GM19397 (cell line): ENCODE data around the gene AP3B1.

ENCODE experiments used
- ATAC-seq: cut with Tn5 transposase; IDR thresholded peaks from one replicate; pipeline ENCODE4 v1.9.1; 2021; ENCODE audit warnings: mild to moderate bottlenecking, moderate library complexity; ENCODE audit not compliant: unreplicated experiment

The AP3B1 gene

GRCh38 chr5:78006449-78006848, 288.0 kb downstream of the AP3B1 start:
- ATAC-seq: no peak

GRCh38 chr5:78005021-78005785, 289.3 kb downstream of the AP3B1 start:
- no peak for ATAC-seq

DNA sequence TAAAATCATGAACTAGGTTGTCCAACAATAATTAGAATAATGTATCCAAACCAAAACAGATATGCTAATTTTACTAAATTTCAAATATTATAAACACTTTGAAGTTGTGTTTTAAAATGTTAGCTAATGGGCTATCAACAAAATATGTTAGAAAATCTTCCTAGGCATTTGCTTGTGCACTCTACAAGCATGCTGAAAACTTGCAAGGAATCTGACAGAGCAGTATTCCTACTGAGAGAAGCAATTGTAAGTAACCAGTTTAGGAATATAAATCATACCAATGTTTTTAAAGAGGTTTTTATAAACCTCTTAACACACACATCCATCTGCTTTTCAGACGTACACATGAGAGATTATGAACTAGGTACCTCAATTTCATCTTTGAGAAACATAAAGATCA, 289.9 kb downstream of the AP3B1 start:
- no peak for ATAC-seq

DNA sequence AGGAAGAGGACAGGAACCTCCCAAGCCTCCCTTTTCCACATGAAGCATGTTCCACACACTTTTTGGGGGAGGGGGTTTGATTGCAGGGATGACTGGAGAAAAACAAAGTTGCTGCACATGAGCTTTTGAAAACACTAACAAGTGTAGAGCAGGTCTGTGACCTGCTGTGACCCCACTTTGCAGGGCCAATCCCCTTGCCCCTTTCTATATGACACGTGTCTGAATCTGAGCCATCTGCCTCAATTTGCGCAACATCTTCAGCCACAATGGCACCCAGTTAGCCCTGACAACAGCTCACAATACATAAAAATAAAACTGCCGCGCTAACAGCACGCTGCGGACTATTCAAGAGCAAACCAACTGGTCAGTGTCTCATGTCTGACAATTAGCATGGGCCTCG, 290.6 kb downstream of the AP3B1 start:
- ATAC-seq: no peak

- no peak for ATAC-seq
Measured at GRCh38 chr5:78003450-78003849, 291.0 kb downstream of the AP3B1 start.

DNA sequence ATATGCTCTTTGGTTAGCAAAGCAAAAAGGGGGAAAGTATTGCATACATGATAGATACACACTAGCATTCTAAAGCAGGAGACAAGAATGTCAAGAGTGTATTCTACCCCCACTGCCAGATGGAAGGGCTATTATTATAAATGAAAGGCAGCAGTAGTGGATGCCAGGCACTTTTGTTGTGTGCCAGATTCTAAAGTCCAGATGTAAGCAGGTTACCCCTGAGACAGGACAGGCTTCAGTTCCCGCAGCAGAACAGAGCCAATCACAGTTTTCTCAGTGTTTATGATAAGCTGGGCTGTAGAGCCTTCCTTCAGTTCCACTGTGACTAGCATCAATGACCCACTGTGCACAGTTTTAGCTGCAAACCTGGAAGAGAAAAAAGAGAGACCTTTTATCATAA, 291.8 kb downstream of the AP3B1 start:
- ATAC-seq: no peak

- no peak for ATAC-seq
Measured at GRCh38 chr5:78001197-78001596, 293.3 kb downstream of the AP3B1 start.

DNA sequence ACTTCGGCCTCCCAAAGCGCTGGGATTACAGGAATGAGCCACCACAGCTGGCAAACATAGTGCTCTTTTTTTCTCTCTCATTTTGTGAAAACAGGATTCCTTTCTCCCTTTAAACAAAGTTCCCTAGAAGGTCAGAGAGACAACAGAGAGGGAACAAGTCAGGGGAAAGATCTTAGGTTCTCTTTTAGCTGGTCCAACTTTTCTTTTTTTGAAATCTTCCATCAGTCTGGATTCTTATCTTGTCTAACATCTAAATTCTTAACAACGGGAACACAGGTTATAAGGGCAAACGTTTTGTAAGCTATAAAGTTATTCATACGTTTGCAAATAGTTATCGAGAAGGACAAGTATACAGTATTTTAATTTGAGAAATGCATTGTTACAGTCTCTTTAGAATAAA, 294.3 kb downstream of the AP3B1 start:
- ATAC-seq: no peak

DNA sequence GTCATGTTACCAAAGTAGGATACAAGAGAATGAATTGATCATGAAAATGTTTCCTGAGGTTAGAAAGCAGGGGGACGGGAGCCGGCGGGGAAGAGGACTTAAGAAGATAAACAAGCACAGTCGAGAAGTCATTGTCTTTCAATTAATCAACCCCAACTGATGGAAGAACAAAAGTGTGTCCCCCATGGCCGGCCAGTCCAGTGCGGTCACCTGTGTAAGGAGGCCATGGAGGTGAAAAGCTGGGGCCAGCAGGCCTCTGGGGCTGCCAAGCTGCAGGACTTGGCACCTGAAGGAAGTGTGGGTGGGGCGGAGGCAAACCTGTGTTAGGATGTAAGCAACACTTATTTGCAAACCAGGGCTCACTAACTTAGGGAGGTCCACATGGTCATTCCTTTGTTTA, 295.1 kb downstream of the AP3B1 start:
- ATAC-seq: no peak

- ATAC-seq: no peak
Measured at GRCh38 chr5:77996943-77997342, 297.6 kb downstream of the AP3B1 start.

GRCh38 chr5:77995793-77996409, 298.6 kb downstream of the AP3B1 start:
- ATAC-seq: no peak

GRCh38 chr5:77994943-77995342, 299.6 kb downstream of the AP3B1 start:
- ATAC-seq: no peak

- no peak for ATAC-seq
Measured at GRCh38 chr5:77993855-77994318, 300.6 kb downstream of the AP3B1 start.

DNA sequence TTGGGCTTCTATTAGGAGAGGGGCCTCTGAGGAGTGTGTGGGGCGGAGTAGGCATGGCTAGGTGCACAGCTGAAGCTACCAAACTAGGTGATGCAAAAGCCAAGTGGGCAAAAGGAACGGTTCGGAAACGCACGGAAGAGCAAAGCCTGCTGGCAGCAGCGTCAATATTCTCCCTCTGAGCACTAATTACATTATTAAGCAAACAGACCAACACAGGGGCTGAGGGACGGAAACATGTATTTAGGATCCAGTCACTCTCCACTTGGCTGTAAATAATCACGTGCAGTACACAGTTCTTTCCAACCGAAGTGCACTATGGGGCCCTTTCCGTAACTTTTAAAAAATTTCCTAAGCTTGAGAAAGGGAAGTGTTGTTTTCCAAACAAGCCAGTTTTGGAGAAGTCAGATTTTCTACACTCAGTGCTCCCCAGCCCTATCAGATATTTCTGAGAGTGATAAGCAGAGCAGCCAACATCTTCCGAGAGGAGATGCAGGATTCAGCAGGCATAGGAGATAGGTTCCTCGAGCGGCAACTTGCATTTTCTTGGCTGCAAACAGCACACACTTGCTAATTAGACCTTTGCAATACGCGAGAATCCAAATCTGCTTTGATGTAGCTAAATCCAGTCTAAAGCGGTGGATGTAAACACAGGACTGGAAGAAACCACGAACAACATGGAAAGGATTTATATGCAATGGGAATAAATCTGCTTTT, 301.2 kb downstream of the AP3B1 start:
- no peak for ATAC-seq

- no peak for ATAC-seq
Measured at GRCh38 chr5:77991084-77991483, 303.4 kb downstream of the AP3B1 start.

GRCh38 chr5:77990020-77990419, 304.5 kb downstream of the AP3B1 start:
- no peak for ATAC-seq

- ATAC-seq: no peak
Measured at GRCh38 chr5:77987988-77988387, 306.5 kb downstream of the AP3B1 start.

GRCh38 chr5:77987331-77987730, 307.2 kb downstream of the AP3B1 start:
- ATAC-seq: no peak

DNA sequence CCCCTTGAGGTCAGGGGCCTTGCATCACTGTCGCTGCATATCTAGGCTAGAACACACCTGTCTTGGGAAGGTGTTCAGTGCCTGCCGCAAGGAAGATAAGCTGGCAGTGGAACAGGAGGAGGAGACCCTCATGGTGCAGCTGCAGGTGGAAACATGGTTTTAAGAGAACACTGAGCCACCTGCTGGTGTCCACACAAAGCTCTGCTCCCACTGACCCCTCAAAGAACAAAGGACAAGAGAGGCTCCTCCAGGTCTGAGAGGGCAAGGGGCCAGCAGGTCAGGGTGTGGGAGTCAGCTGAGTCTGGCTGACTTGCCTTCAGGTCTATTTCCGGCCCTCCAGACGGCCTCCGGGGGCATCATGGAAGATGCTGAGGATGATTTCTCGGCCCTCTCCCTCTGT, 308.2 kb downstream of the AP3B1 start:
- no peak for ATAC-seq

DNA sequence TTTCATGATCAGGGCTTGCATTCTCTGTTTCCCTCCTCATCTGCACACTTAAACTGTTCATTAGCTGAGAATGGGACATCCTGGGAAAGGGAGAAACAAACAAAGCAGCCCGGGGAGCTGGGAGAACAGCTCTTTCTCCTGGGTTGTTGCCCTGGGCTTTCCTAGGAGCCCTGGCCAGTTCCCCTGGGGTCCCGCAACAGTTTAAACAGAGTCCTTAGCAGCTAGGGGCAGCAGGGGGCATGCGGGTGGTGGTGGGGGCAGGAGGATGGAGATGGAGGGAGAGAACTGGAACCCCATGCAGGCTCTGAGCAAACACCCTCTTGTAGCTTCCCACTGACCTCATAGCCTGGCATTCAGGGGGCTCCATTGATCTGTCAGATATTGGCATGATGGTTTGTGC, 309.3 kb downstream of the AP3B1 start:
- no peak for ATAC-seq

GRCh38 chr5:77984587-77984986, 309.9 kb downstream of the AP3B1 start:
- ATAC-seq: no peak
